Heart right ventricle (tissue), 16 donors: ENCODE results near the gene CDHR5. TPM values are rescaled to one million over a fixed set of nuclear protein-coding genes. Genes with fewer than 3 reads are reported as not detected.
"Not testable (repeated sequence)": the region's sequence is repeated elsewhere in the genome, so short reads cannot be mapped to it uniquely, and the experiment has no call there.

Source experiments
- ATAC-seq, 8 donors: fragments of 200-7000 bp; cut with Tn5 transposase; one replicate each; pipeline ENCODE4 v1.9.1; 2020; ENCODE audit warnings: mild to moderate bottlenecking in 8 of 8, moderate library complexity in 8 of 8, moderate number of reproducible peaks in 1 of 8
- DNase-seq, 2 donors: peaks; one replicate each; pipeline ENCODE4 v3.0.0-alpha.2; 2020
- H3K27ac ChIP-seq, 10 donors: fragments of 200-600 bp; sonication (generic) in 2 of 10; one replicate each; pipeline versions ENCODE4 v1.5.0 to v1.8.0; 2020 to 2022; ENCODE audit warnings: mild to moderate bottlenecking in 3 of 10
- H3K27me3 ChIP-seq, 7 donors: fragments of 200-600 bp; one replicate each; pipeline ENCODE4 v1.8.0; 2021 to 2022; ENCODE audit warnings: mild to moderate bottlenecking in 2 of 7
- H3K36me3 ChIP-seq, 9 donors: fragments of 200-600 bp; sonication (generic) in 1 of 9; one replicate each; pipeline versions ENCODE4 v1.5.0 to v1.8.0; 2020 to 2022; ENCODE audit warnings: mild to moderate bottlenecking in 2 of 9
- H3K4me1 ChIP-seq, 9 donors: fragments of 200-600 bp; sonication (generic) in 1 of 9; one replicate each; pipeline versions ENCODE4 v1.5.0 to v1.8.0; 2020 to 2022; ENCODE audit warnings: mild to moderate bottlenecking in 4 of 9
- H3K4me3 ChIP-seq, 10 donors: fragments of 200-600 bp; sonication (generic) in 2 of 10; one replicate each; pipeline versions ENCODE4 v1.5.0 to v1.8.0; 2020 to 2022; ENCODE audit warnings: mild to moderate bottlenecking in 7 of 10, moderate library complexity in 2 of 10
- H3K9me3 ChIP-seq, 11 donors: fragments of 200-600 bp in 10 of 11; sonication (generic) in 2 of 11; one replicate each; pipeline versions ENCODE4 v1.5.0 to v1.8.0; 2013 to 2022; ENCODE audit warnings: mild to moderate bottlenecking in 2 of 11, control low read depth in 1 of 11, moderate library complexity in 1 of 11
- WGBS, 2 donors: extraction: QIAGEN DNeasy Blood & Tissue Kit; methylation state at CpG; one replicate each; pipeline ENCODE4 v1.1.7; 2013; ENCODE audit warnings: inconsistent platforms in 1 of 2; 5-methylcytosine and 5-hydroxymethylcytosine counted together
- intact Hi-C, 10 donors: fragments of 100-400 bp; cut with DNase I; formaldehyde crosslinking; loops; one replicate each; pipeline versions ENCODE4 v1.11.1 to v1.14.2; 2022
- polyA plus RNA-seq, 2 donors: library from polyadenylated mRNA; stranded (reverse); fragments of 200-250 nt; gene quantifications; one replicate each; pipeline ENCODE4 v1.2.3, GENCODE V29; 2013
- total RNA-seq, 10 donors: library from RNA; stranded (reverse); fragmentation: NEBNext Ultra II Directional in 3 of 10; extraction: Animal tissue kit (Norgen Biotek cat#: 25700) in 3 of 10; gene quantifications; one replicate each; pipeline versions ENCODE4 v1.2.1 to v1.2.4, GENCODE V29; 2021 to 2023
- TF ChIP-seq, protein P1 (sequence below), 9 donors: fragments of 200-600 bp; sonication (generic) in 2 of 9; IDR thresholded peaks; one replicate each; pipeline versions ENCODE4 v1.5.0 to v1.8.0; 2021 to 2022; ENCODE audit warnings: antibody characterized with exemption in 9 of 9, mild to moderate bottlenecking in 5 of 9, moderate library complexity in 1 of 9
- donor health status: Arrhythmogenic right ventricular cardiomyopathy.
- donor health status: ischemic (EF 13 %, LVEDD 7.1; RV severe dilation, severe dysfunction).
- donor health status: healthy with polysubstance abuse.
- donor health status: DM: no; HTN: yes; CAD: no.
- donor health status: DM: no; HTN: no; CAD: no.
- donor health status: ischemic (EF 25% LVEDD 6.9; RV normal size, moderate dysfunction).
- donor health status: ischemic (EF 25% LVEDD 5.7; RV mildly dilated, moderate dysfunction).
- donor health status: healthy.
- donor health status: DM: yes; HTN: yes; CAD: no.
- donor health status: Ischemic cardiomyopathy.
- donor health status: ischemic (EF 35%, LVEDD 5.7; RV mildly dilated, moderate dysfunction).
- donor health status: nonischemic (EF 11% LVEDD 7.7; RV severe dilation, severe dysfunction).
- donor health status: DM: yes; HTN: yes; CAD: no.
- donor health status: PGD.
- donor health status: ischemic (EF 29% LVEDD 5.4; RV normal size, mild dysfunction).
- donor health status: nonischemic (EF 23%, LVEDD 6.1; RV moderate dilation, normal function).

Gene CDHR5
- total and polyA plus RNA-seq, 12 donors: not detected

GRCh38 chr11:574632-575312 lies 50.0 kb downstream of the CDHR5 start:
- intact Hi-C loops: loop anchor here in 3 of 10 donors (5.0 to 10.0 kb wide), 3 partner anchors 38 to 60 kb away; partner anchors contain the start of gene IRF7 (in 1 of the 3)
- DNase-seq: no peak
- 28 to 29% methylated on average over 25 of the region's 25 CpGs for WGBS, 2 donors
- peaks cover 0 to 21% (median 0%) of the 10 kb centered on the region in 7 donors for H3K27me3 ChIP-seq
- TF ChIP-seq, protein P1, sequence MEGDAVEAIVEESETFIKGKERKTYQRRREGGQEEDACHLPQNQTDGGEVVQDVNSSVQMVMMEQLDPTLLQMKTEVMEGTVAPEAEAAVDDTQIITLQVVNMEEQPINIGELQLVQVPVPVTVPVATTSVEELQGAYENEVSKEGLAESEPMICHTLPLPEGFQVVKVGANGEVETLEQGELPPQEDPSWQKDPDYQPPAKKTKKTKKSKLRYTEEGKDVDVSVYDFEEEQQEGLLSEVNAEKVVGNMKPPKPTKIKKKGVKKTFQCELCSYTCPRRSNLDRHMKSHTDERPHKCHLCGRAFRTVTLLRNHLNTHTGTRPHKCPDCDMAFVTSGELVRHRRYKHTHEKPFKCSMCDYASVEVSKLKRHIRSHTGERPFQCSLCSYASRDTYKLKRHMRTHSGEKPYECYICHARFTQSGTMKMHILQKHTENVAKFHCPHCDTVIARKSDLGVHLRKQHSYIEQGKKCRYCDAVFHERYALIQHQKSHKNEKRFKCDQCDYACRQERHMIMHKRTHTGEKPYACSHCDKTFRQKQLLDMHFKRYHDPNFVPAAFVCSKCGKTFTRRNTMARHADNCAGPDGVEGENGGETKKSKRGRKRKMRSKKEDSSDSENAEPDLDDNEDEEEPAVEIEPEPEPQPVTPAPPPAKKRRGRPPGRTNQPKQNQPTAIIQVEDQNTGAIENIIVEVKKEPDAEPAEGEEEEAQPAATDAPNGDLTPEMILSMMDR (IDR thresholded peaks at IDR 0.05): no peak
- peak overlapping the region; percentile 51 to 99 (median 67) for H3K4me3 ChIP-seq
- peak overlapping the region in 5 of 10 donors; percentile 40 to 67 (median 58) for H3K27ac ChIP-seq
- no peaks in the 10 kb centered on the region for H3K9me3 ChIP-seq
- peaks cover 20 to 48% (median 45%) of the 10 kb centered on the region in 9 donors for H3K4me1 ChIP-seq
- peak in 1 of 8 donors; percentile 2 for ATAC-seq
- H3K36me3 ChIP-seq: peaks cover 0 to 5% (median 0%) of the 10 kb centered on the region in 9 donors

DNA sequence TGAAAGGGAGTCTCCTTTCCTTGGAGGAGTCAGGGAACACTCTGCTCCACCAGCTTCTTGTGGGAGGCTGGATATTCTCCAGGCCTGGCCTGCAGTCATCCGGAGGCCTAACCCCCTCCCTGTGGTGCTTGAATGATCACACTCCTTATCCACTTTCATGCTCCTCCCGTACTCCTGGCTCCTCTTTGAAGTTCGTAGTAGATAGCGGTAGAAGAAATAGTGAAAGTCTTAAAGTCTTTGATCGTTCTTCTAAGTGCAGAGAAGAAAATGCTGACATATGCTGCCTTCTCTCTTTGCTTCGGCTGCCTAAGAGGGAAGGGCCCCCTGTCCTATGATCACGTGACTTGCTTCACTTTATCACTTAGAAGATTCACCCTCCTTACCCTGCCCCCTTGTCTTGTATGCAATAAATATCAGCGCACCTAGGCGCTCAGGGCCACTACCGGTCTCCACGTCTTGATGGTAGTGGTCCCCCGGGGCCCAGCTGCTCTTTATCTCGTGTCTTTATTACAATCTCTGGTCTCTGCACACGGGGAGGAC lies 50.7 kb downstream of the CDHR5 start:
- not testable (repeated sequence) for H3K36me3 ChIP-seq, H3K9me3 ChIP-seq, ATAC-seq, DNase-seq
- intact Hi-C loops: loop anchor here in 1 of 10 donors (10.0 kb wide), 1 partner anchor 59 kb away; no protein-coding TSS in a partner anchor
- peaks cover 0 to 21% (median 0%) of the 10 kb centered on the region in 7 donors for H3K27me3 ChIP-seq
- H3K4me3 ChIP-seq: peak overlapping the region in 1 of 10 donors; percentile 99
- peaks cover 18 to 48% (median 45%) of the 10 kb centered on the region in 9 donors for H3K4me1 ChIP-seq
- H3K27ac ChIP-seq: peak overlapping the region in 1 of 10 donors; percentile 53
- 67 to 68% methylated on average over 14 of the region's 14 CpGs for WGBS, 2 donors

DNA sequence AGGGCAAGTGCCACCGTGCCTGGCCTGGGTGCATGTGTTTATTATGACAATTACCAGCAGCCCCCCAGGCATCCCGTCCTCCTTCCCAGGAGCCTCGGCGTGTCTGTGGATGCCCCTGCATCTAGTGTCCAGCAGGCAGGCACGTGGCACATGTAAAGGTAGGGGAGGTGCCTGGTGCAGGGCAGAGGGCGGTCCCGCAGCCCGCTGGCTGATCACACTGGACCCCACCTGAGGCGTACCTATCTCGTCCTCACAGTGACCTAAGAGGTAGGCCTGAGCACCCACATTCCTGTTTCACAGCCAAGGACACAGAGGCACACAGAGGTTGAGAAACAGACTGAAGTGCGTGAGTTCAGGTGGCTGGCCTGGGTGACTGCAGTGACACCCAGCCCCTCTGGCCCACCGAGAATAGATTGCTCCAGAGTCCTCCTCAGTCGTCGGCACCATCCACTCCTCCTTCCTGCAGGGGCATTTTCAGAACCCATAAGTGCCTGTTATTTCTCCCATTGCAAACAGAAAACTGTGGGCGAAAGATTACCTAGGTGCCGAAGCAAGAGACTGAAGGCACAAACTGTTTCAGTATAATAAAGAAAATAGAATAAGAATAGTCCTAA lies 51.5 kb downstream of the CDHR5 start:
- peaks cover 0 to 1% (median 0%) of the 10 kb centered on the region in 9 donors for H3K36me3 ChIP-seq
- H3K9me3 ChIP-seq: no peaks in the 10 kb centered on the region
- DNase-seq: no peak
- WGBS, 2 donors: 91 to 92% methylated on average over 16 of the region's 16 CpGs
- intact Hi-C loops: loop anchor here in 1 of 10 donors (10.0 kb wide), 1 partner anchor 58 kb away; no protein-coding TSS in a partner anchor
- no peak overlapping the region for H3K4me3 ChIP-seq
- TF ChIP-seq, protein P1 (IDR thresholded peaks at IDR 0.05): no peak
- no peak for ATAC-seq
- H3K27ac ChIP-seq: no peak overlapping the region
- H3K27me3 ChIP-seq: peaks cover 0 to 21% (median 0%) of the 10 kb centered on the region in 7 donors
- H3K4me1 ChIP-seq: peaks cover 16 to 42% (median 39%) of the 10 kb centered on the region in 9 donors

GRCh38 chr11:571802-572185 lies 53.0 kb downstream of the CDHR5 start:
- H3K36me3 ChIP-seq: no peaks in the 10 kb centered on the region
- H3K4me3 ChIP-seq: no peak overlapping the region
- no peak overlapping the region for H3K27ac ChIP-seq
- ATAC-seq (no peak), DNase-seq (no peak)
- no peaks in the 10 kb centered on the region for H3K9me3 ChIP-seq
- intact Hi-C loops: loop anchor here in 1 of 10 donors (10.0 kb wide), 1 partner anchor 57 kb away; no protein-coding TSS in a partner anchor
- H3K27me3 ChIP-seq: peaks cover 0 to 21% (median 0%) of the 10 kb centered on the region in 7 donors
- WGBS, 2 donors: 69 to 72% methylated on average over 8 of the region's 8 CpGs
- H3K4me1 ChIP-seq: peaks cover 6 to 40% (median 35%) of the 10 kb centered on the region in 9 donors
- TF ChIP-seq, protein P1 (IDR thresholded peaks at IDR 0.05): no peak
